ENCODE results near the gene ANXA4.
"Not testable (repeated sequence)": the region's sequence is repeated elsewhere in the genome, so short reads cannot be mapped to it uniquely, and the experiment has no call there.

Gene ANXA4

GRCh38 chr2:69773206-69773605, 31.3 kb downstream of the ANXA4 start:
- no peak for DNase-seq (ENCODE audit: extremely low spot score)
- ChIA-PET CTCF (no interaction called here), POLR2A (interaction anchor here (1.0 to 1.4 kb wide), 2 partner anchors 13 to 32 kb away, joined by 3 read pairs; no protein-coding TSS in a partner anchor)
- TF ChIP-seq BHLHE40 (IDR thresholded peaks at IDR 0.05; ENCODE audit: borderline replicate concordance) (no peak), ZNF384 (IDR thresholded peaks at IDR 0.05) (no peak), FOXK2 (IDR thresholded peaks at IDR 0.05) (no peak), TARDBP (IDR thresholded peaks at IDR 0.05) (no peak), HDGF (IDR thresholded peaks at IDR 0.05; ENCODE audit: borderline replicate concordance) (no peak), CTBP1 (IDR thresholded peaks at IDR 0.05; ENCODE audit: borderline replicate concordance) (no peak), L3MBTL2 (conservative IDR thresholded peaks at IDR 0.05) (no peak), FOXA1 (IDR thresholded peaks at IDR 0.05) (no peak), NFRKB (IDR thresholded peaks at IDR 0.05) (no peak), SP1 (IDR thresholded peaks at IDR 0.05) (no peak), LEF1 (IDR thresholded peaks at IDR 0.05; ENCODE audit: borderline replicate concordance) (no peak), ARNT (IDR thresholded peaks at IDR 0.05) (no peak), SUZ12 (IDR thresholded peaks at IDR 0.05) (no peak), FOXM1 (IDR thresholded peaks at IDR 0.05; ENCODE audit: borderline replicate concordance) (no peak), ELF4 (IDR thresholded peaks at IDR 0.05) (no peak)
- TF ChIP-seq, protein P1, sequence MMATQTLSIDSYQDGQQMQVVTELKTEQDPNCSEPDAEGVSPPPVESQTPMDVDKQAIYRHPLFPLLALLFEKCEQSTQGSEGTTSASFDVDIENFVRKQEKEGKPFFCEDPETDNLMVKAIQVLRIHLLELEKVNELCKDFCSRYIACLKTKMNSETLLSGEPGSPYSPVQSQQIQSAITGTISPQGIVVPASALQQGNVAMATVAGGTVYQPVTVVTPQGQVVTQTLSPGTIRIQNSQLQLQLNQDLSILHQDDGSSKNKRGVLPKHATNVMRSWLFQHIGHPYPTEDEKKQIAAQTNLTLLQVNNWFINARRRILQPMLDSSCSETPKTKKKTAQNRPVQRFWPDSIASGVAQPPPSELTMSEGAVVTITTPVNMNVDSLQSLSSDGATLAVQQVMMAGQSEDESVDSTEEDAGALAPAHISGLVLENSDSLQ (IDR thresholded peaks at IDR 0.05) = no peak

DNA sequence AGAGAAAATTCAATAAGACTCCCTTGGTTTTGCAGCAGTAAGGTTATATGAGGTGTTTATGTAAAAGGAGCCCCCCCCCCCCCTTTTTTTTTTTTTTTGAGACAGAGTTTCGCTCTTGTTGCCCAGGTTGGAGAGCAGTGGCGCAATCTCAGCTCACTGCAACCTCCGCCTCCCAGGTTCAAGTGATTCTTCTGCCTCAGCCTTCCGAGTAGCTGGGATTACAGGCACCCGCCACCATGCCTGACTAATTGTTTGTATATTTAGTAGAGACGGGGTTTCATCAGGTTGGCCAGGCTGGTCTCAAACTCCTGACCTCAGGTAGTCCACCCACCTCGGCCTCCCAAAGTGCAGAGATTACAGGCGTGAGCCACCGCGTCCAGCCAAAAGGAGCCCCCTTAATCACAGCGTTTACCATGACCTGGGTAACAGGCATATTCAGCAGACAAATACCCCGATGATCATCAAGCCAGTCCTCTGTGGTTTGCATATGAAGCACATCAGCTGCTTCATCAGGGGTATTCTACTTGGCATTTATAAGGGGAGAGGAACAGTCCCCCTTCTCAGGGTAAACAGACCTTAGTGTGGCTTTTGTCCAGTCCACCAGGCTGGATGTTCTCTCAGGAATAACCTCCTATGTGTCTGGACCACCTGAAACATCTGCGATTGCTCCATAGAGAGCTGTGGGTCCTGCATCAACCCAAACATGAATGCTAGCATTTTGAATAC, 32.5 kb downstream of the ANXA4 start:
- ChIA-PET CTCF (interaction anchor here (1.0 kb wide), 1 partner anchor 53 kb away, joined by 3 read pairs; no protein-coding TSS in a partner anchor), POLR2A (interaction anchor here (0.9 kb wide), 1 partner anchor 32 kb away, joined by 4 read pairs; the partner anchor contains the start of gene ANXA4)
- DNase-seq (ENCODE audit: extremely low spot score) = not testable (repeated sequence)

DNA sequence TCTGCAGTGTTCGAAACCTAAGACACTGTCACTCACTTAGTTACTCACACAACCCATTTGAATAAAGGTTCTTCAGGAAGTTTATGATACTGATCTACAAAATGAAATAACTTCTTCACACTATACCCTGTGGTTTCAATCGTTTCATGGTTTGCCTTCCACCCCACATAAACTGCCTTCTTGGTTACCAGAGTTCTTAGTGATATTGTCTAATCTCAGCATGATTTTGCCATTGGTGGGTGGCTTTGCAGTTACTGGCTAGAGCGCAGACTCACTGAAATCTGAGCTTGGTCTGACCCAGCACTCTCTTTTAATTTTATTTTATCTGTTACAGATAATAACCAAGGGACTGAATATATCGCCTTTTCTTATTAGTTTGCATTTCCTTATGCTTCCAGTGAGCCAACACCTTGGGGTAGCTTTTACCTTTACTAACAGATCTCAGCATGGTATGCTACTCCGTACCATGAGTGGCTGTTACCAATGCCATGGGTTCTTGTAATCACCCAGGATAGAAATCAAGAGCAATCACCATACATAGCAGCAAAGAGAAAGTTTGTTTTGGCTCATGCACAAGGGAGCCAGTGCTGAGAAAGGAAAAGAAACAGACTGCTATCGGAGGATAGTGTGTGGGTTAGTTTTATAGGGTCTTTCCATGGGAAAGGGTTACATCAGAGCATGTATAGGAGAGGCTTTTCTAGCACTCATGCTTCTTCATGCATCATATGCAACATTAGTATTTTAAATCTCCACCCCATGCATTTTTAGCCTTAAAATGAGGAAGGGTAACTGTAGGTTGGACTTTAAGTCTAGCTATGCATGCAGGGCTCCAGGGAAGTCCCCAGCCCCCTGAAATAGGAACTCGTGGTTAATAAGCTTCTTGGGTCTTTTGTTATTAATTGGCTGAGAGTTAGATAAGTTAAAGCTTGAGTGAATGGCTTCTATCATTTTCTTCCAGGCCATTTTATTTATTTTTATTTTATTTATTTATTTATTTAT, 33.3 kb downstream of the ANXA4 start:
- DNase-seq (ENCODE audit: extremely low spot score) = no peak
- CTCF ChIA-PET = interaction anchor here (1.0 kb wide), 1 partner anchor 52 kb away, joined by 3 read pairs; no protein-coding TSS in a partner anchor

GRCh38 chr2:69776886-69777785, 35.2 kb downstream of the ANXA4 start:
- ChIA-PET CTCF (interaction anchor here (1.2 kb wide), 1 partner anchor 40 kb away, joined by 6 read pairs; no protein-coding TSS in a partner anchor), POLR2A (interaction anchor here (1.2 kb wide), 1 partner anchor 17 kb away, joined by 3 read pairs; no protein-coding TSS in a partner anchor)
- DNase-seq (ENCODE audit: extremely low spot score) = no peak
- TF ChIP-seq HDGF (IDR thresholded peaks at IDR 0.05; ENCODE audit: borderline replicate concordance) = no peak

More for the DNA sequence above, 33.3 kb downstream of the ANXA4 start:
- no peak for TF ChIP-seq FOXM1 (IDR thresholded peaks at IDR 0.05; ENCODE audit: borderline replicate concordance)
- TF ChIP-seq ARNT (IDR thresholded peaks at IDR 0.05) = no peak
- TF ChIP-seq, protein P1 (IDR thresholded peaks at IDR 0.05) = 0 out of 2 replicates have a peak, but pooled peaks have one; percentile 14
- TF ChIP-seq ELF4 (IDR thresholded peaks at IDR 0.05) = no peak
- TF ChIP-seq L3MBTL2 (conservative IDR thresholded peaks at IDR 0.05) = no peak
- no peak for TF ChIP-seq FOXK2 (IDR thresholded peaks at IDR 0.05)
- POLR2A ChIA-PET = interaction anchor here (0.9 kb wide), 1 partner anchor 33 kb away, joined by 4 read pairs; the partner anchor contains the start of gene ANXA4

DNA sequence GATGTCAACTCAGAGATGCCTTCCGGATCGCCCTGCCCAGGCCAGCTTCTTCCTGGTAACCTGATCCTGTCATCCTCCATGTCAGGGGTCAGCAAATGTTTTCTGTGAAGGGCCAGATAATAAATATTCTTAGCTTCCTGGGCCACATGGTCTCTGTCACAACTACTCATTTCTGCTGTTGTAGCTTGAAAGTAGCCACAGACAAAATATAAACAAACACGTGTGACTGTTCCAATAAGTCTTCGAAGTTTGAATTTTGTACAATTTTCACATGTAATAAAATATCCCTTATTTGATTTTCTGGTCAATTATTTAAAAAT, 35.8 kb downstream of the ANXA4 start:
- no peak for DNase-seq (ENCODE audit: extremely low spot score)
- ChIA-PET CTCF (no interaction called here), POLR2A (interaction anchor here (1.2 kb wide), 1 partner anchor 16 kb away, joined by 3 read pairs; no protein-coding TSS in a partner anchor)
- TF ChIP-seq CTBP1 (IDR thresholded peaks at IDR 0.05; ENCODE audit: borderline replicate concordance) (no peak), SUZ12 (IDR thresholded peaks at IDR 0.05) (no peak), FOXA1 (IDR thresholded peaks at IDR 0.05) (no peak), L3MBTL2 (conservative IDR thresholded peaks at IDR 0.05) (no peak), ELF4 (IDR thresholded peaks at IDR 0.05) (no peak), TARDBP (IDR thresholded peaks at IDR 0.05) (no peak), HDGF (IDR thresholded peaks at IDR 0.05; ENCODE audit: borderline replicate concordance) (no peak), SP1 (IDR thresholded peaks at IDR 0.05) (no peak), LEF1 (IDR thresholded peaks at IDR 0.05; ENCODE audit: borderline replicate concordance) (no peak), NFRKB (IDR thresholded peaks at IDR 0.05) (no peak), FOXM1 (IDR thresholded peaks at IDR 0.05; ENCODE audit: borderline replicate concordance) (no peak), BHLHE40 (IDR thresholded peaks at IDR 0.05; ENCODE audit: borderline replicate concordance) (no peak), FOXK2 (IDR thresholded peaks at IDR 0.05) (no peak)
- TF ChIP-seq, protein P1 (IDR thresholded peaks at IDR 0.05) = no peak

Measured in HEK293T (cell line).